ENCODE results near the gene ZFP69. TPM values are rescaled to one million over a fixed set of nuclear protein-coding genes. Genes with fewer than 3 reads are reported as not detected.
A peak's percentile ranks its signal among the peaks of the same experiment; 100 is the strongest.

Gene ZFP69
- total RNA-seq, 4 donors from 2014 or later: 0.92 to 4.8 (median 3.0) TPM

DNA sequence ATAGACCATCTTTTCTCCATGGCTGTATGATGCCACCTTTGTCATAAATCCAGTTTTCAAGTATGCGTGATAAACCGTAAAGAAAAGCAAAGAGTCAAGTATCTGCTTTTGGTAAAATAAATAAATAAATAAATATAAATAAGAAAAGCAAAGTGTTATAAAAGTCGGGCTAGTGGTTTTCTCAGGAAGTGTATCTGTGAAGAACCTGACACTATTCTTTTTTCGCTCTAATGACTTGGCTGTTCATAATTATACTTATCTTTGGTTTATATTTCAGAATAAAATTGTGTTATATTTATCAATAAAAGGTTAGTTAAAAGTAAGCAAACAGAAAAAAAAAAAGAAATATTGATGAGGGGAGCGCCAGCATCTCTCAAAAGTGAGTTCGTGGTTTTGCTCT is 30.9 kb downstream of the ZFP69 start:
- Histone ChIP-seq H3K9me3 (no peaks in the 10 kb centered on the region), H3K4me3 (replicated peaks in 1 of 3) (peak overlapping the region; percentile 15 to 56 (median 36)), H3K4me1 (peaks cover 11 to 13% of the 10 kb centered on the region in 2 donors), H3K27me3 (no peaks in the 10 kb centered on the region), H3K27ac (peak overlapping the region in 1 of 3 donors; percentile 31), H3K36me3 (no peaks in the 10 kb centered on the region)
- 63 to 64% methylated on average over 6 of the region's 6 CpGs for WGBS, 2 donors
- DNase-seq: no peak
- intact Hi-C loops (cut with DNase I): no loop called here
- TF ChIP-seq, protein P1, sequence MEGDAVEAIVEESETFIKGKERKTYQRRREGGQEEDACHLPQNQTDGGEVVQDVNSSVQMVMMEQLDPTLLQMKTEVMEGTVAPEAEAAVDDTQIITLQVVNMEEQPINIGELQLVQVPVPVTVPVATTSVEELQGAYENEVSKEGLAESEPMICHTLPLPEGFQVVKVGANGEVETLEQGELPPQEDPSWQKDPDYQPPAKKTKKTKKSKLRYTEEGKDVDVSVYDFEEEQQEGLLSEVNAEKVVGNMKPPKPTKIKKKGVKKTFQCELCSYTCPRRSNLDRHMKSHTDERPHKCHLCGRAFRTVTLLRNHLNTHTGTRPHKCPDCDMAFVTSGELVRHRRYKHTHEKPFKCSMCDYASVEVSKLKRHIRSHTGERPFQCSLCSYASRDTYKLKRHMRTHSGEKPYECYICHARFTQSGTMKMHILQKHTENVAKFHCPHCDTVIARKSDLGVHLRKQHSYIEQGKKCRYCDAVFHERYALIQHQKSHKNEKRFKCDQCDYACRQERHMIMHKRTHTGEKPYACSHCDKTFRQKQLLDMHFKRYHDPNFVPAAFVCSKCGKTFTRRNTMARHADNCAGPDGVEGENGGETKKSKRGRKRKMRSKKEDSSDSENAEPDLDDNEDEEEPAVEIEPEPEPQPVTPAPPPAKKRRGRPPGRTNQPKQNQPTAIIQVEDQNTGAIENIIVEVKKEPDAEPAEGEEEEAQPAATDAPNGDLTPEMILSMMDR (IDR thresholded peaks at IDR 0.05): no peak
- no peak for TF ChIP-seq POLR2A (IDR thresholded peaks at IDR 0.05)

DNA sequence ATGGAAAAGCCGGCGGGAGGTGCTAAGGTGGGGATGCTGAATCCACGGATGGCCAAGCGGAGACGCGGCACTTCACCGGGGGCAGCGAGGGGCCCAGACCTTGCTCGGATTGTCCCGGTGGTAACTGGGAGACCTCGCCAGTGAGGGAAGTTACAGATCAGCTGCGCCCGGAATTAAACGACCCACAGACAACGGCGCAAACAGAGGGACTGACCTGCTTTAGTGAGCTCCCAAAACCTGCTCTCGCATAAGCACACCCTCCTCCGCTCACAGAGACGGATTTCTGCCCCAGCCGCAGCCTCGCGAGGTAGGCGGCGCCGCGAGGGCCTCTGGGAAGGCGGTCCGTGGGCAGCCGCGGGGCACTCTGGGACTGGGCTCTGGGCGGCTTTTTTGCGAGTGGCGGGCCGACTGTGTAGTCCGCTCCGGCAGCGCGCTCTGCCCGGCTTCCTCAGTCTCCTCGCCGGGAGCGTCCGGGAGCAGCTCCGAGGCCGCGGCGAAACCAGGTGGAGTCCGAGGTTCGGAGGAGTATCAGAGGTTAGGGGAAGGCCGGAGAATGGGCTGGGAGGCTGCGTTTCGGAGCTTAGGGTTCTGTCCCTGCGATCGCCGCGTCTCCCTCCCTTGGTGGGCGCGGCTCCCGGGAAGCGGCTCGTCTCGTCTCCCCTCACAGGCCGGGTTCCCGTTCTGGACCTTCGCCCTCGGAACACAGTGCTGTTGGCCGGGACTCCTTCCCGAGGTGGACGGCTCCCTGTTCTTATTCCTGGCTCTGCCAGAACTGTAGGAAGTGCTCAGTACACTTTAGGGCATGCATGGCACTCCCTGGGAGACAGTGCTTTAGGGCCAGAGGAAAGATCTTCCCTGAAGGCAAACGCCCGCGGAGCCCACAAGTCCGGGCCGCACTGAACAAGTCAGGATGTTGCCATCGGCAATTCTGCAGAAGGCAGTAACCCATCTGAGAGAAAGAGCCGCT is 31.6 kb downstream of the ZFP69 start, which contains the start of gene EXO5:
EXO5 (plus strand) TSS at position 393 of the 967 bp plus-strand sequence. CDS start 5,778 bp downstream, outside the sequence.
- Histone ChIP-seq H3K9me3 (no peaks in the 10 kb centered on the region), H3K27ac (peak within 1 kb of the TSS; percentile 24 to 31 (median 24)), H3K4me3 (replicated peaks in 1 of 3) (peak within 1 kb of the TSS; percentile 15 to 56 (median 36)), H3K36me3 (no peaks in the 10 kb centered on the region), H3K4me1 (peaks cover 11 to 13% of the 10 kb centered on the region in 2 donors), H3K27me3 (no peaks in the 10 kb centered on the region)
- TF ChIP-seq, protein P1 (IDR thresholded peaks at IDR 0.05): peak in 1 of 6 experiments; percentile 15
- TF ChIP-seq POLR2A (IDR thresholded peaks at IDR 0.05): peak in 1 of 2 donors; percentile 65
- intact Hi-C loops (cut with DNase I): no loop called here
- WGBS, 2 donors: 2 to 4% methylated on average over 19 to 30 of the region's 76 CpGs
- DNase-seq: peak; percentile 76 to 82

DNA sequence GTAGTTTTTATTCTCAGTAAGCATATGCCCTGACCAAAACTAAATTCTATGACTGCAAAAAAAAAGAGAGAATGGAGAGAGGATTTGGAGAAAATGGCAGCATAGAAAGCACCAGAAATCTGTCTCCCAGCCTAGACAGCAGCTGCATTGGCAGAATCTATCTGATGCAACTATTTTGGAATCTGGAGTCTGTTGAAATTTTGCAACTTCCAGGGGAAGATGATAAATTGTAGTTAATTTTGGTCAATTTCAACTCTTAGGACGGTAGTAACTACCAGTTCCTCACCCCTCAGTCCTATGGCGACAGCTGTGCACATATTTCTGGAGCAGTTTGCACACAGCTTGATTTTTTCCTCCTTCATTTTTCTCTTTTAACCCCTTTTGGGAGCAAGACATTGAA is 42.4 kb downstream of the ZFP69 start:
- no peaks in the 10 kb centered on the region for H3K36me3 ChIP-seq
- no peaks in the 10 kb centered on the region for H3K4me1 ChIP-seq
- WGBS, 2 donors: 88 to 89% methylated on average over 2 of the region's 2 CpGs
- H3K27ac ChIP-seq: no peak overlapping the region
- H3K4me3 ChIP-seq (replicated peaks in 1 of 3): no peak overlapping the region
- DNase-seq: no peak
- no peaks in the 10 kb centered on the region for H3K27me3 ChIP-seq
- TF ChIP-seq, protein P1 (IDR thresholded peaks at IDR 0.05): no peak
- TF ChIP-seq POLR2A (IDR thresholded peaks at IDR 0.05): no peak
- no peaks in the 10 kb centered on the region for H3K9me3 ChIP-seq
- intact Hi-C loops (cut with DNase I): no loop called here

DNA sequence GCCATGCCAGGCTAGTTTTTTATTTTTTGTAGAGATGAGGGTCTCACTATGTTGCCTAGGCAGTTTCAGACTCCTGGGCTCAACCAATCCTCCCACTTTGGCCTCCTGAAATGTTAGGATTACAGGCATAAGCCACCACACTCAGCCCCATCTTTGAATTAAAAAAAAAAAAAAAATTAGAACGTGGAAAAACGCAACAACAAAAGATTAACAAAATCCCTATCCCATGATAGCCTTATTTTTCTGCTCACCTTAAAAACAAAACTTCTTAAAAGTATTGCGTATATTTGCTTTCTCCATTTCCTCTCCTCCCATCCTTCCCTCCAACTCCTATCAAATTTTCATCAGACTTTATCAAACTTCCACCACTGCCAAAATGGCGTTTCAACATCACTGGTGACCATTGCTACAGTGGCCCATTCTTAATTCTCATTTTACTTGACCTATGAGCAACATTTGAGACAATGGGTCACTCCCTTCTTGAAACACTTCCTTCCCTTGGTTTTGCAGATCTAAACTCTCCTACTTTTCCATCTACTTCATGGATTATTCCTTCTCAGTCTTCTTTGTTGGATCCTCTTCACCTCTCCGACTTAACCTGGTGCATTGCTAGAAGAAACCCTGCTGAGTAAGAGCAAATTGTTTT is 53.8 kb downstream of the ZFP69 start:
- TF ChIP-seq POLR2A (IDR thresholded peaks at IDR 0.05): no peak
- TF ChIP-seq, protein P1 (IDR thresholded peaks at IDR 0.05): no peak
- intact Hi-C loops (cut with DNase I): no loop called here
- Histone ChIP-seq H3K36me3 (no peaks in the 10 kb centered on the region), H3K27me3 (no peaks in the 10 kb centered on the region), H3K27ac (peak overlapping the region; percentile 29 to 74 (median 59)), H3K4me1 (peaks cover 0 to 5% of the 10 kb centered on the region in 2 donors), H3K9me3 (no peaks in the 10 kb centered on the region), H3K4me3 (replicated peaks in 1 of 3) (peak overlapping the region; percentile 38 to 79 (median 44))
- DNase-seq: no peak
- WGBS, 2 donors: 31 to 38% methylated on average over 5 of the region's 5 CpGs

All from thyroid gland (tissue), 4 donors.